GM18868 (cell line): ENCODE data around the gene OCLN.
"Not testable (repeated sequence)": the region's sequence is repeated elsewhere in the genome, so short reads cannot be mapped to it uniquely, and the experiment has no call there.

Source experiments
- ATAC-seq: cut with Tn5 transposase; IDR thresholded peaks from one replicate; pipeline ENCODE4 v1.9.1; 2021; ENCODE audit warnings: mild to moderate bottlenecking, moderate library complexity; ENCODE audit not compliant: unreplicated experiment

OCLN gene, protein sequence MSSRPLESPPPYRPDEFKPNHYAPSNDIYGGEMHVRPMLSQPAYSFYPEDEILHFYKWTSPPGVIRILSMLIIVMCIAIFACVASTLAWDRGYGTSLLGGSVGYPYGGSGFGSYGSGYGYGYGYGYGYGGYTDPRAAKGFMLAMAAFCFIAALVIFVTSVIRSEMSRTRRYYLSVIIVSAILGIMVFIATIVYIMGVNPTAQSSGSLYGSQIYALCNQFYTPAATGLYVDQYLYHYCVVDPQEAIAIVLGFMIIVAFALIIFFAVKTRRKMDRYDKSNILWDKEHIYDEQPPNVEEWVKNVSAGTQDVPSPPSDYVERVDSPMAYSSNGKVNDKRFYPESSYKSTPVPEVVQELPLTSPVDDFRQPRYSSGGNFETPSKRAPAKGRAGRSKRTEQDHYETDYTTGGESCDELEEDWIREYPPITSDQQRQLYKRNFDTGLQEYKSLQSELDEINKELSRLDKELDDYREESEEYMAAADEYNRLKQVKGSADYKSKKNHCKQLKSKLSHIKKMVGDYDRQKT

DNA sequence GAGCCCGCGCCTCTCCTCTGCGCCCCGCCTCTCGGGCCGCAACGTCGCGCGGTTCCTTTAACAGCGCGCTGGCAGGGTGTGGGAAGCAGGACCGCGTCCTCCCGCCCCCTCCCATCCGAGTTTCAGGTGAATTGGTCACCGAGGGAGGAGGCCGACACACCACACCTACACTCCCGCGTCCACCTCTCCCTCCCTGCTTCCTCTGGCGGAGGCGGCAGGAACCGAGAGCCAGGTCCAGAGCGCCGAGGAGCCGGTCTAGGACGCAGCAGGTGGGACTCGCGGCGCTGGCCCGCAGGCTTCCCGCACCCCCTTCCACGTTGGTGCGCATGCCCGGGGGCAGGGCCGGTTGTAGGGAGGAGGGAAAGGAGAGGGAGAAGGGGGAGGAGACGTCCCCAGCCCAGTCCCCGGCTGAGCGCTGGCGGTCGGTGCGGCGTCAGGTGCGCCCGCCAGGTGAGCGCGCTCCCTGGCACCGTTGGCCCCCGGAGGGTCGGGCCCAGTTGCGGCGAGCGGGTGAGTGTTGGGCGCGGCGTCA is at the start of gene OCLN:
Gene OCLN, plus strand, starts transcription at position 400 of the 532 bp plus-strand sequence. CDS start 11,455 bp downstream, outside the sequence.
- ATAC-seq: peak; percentile 76

DNA sequence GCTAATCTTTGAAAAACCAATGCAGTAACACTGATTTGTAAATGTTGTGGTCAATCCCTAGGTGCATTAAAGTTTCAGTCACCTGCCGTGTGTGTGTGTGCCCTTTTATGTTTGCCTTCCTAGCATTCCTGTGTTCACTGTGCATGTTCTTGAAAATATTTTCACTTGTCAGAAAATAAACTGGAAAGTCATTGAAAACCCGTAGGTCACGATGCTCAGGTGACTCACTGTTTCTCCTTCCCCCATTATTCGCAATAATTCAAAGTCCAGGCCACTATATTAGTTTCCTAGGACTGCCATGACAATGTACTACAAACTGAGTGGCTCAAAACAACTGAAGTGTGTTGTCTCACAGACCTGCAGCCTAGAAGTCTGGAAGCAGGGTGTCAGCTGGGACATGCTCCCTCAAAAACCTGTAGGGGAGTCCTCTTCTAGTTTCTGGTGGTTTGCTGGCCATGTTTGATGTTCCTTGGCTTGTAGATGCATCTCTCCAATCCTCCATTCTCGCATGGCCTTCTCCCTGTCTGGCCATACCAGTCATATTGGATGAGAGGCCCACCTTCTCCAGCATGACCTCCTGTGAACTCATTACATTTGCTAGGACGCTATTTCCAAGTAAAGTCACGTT is 48.3 kb upstream of the OCLN start:
- no peak for ATAC-seq

DNA sequence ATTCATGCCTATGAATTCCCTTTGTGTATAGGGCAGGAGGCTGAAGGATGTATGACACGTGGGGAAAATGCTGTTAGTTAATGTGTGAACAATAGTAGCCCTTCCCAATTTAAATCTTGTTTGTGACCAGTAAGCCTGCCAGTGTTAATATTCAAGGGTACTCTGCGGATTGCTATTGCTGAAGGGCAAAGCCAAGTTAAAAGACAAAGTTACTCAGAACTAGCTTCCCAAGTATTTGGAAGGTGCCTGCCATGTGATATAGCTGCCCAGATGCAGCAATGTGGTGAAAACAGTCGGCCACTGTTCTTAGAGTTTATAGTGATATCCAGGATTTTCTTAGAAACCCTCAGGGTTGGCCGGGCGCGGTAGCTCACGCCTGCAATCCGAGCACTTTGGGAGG is 43.1 kb upstream of the OCLN start:
- no peak for ATAC-seq

DNA sequence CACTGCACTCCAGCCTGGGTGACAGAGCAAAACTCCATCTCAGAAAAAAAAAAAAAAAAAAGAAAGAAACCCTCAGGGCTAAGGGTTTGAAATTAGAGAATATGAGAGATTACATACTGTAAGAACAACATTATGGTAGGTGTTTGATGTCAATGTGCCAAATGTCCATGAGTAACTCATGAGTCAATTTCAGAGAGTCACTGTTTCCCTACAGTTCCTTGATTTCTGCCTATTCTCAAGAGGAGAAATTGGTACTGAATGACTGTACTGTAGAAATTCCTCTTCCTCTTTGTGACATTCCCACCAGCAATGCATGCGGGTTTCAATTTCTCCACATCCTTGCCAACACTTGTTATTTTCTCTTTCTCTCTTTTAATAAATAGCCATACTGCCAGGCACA is 42.5 kb upstream of the OCLN start:
- no peak for ATAC-seq

DNA sequence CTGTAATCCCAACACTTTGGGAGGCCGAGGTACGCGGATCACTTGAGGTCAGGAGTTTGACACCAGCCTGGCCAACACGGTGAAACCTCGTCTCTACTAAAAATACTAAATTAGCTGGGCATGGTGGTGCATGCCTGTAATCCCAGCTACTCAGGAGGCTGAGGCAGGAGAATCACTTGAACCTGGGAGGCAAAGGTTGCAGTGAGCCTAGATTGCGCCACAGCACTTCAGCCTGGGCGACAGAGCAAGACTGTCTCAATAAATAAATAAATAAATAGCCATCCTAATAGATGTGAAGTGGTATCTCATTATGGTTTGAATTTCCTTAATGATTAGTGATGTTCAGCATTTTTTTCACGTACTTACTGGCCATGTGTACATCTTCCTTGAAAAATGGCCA is 42.1 kb upstream of the OCLN start:
- not testable (repeated sequence) for ATAC-seq

DNA sequence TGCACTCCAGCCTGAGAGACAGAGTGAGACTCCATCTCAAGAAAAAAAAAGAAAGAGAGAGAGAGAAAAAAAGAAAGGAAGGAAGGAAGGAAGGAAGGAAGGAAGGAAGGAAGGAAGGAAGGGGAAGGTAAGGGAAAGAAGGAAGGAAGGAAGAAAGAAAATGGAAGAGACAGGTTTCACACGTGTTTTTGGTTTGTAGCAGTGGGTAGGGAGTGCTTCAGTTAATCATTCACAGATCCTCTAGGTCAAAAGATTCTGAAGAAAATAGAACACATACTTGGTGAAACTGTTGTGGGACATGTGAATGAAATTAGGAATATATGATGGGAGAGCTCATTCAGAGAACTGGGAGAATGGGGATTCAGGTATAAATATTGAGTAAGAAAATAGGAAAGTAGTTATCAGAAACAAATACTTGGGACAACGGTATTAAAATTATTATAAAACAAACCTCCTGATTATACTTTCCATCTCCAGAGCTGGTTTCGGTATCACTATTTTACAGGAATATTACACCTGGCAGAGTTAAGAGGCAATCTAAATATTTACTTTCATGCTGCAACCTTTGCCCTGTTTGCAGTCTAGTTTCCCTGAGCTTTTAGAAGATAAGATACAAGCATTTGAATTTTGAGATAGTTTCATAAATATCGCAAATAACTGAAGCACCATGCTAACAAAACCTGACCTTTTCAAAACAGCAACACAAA is 40.5 kb upstream of the OCLN start:
- no peak for ATAC-seq

DNA sequence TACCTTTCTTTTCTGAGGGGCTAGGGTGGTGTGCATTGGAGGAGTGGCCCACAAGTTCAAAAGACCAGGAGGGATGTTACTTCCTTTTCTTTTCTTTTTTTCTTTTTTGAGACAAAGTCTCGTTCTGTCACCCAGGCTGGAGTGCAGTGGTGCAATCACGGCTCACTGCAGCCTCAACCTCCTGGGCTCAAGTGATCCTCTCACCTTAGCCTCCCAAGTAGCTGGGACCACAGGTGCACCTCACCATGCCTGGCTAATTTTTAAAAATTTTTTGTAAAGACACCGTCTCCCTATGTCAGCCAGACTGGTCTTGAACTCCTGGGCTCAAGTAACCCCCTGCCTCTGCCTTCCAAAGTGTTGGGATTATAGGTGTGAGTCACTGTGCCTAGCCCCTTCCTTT is 39.1 kb upstream of the OCLN start:
- ATAC-seq: not testable (repeated sequence)

DNA sequence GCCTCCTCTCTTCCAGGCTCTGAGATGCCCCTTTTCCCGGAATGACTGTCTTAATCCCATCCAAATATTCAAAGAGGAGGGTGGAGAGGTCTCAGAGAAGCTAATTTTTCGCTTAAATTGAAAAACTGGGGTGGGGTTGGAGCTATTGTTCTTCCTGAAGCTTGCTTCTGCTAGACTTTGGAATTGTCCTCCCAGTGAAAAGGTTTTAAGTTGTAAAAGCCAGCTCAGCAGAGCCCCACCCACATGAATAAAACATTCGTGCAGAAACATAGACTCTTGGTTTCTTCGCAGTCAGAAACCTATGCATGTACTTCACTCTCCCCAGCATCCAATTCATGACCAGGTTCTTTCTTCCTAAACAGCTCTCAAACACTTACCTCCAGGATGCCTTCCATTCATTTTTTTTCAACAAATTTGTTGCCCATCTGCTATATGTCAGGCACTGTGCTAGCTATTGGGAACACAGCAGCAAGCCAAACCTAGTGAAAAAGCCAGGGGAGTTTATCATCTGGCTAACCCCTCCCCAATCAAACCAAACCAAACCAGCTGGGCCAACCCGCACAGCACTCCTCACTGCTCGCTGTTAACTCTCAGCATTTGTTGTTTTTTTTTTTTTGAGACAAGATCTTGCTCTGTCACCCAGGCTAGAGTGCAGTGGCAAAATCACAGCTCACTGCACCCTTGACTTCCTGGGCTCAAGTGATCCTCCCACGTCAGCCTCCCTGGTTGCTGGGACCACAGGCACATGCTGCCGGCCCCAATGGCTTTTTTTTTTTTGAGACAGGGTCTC is 37.9 kb upstream of the OCLN start:
- ATAC-seq: no peak

DNA sequence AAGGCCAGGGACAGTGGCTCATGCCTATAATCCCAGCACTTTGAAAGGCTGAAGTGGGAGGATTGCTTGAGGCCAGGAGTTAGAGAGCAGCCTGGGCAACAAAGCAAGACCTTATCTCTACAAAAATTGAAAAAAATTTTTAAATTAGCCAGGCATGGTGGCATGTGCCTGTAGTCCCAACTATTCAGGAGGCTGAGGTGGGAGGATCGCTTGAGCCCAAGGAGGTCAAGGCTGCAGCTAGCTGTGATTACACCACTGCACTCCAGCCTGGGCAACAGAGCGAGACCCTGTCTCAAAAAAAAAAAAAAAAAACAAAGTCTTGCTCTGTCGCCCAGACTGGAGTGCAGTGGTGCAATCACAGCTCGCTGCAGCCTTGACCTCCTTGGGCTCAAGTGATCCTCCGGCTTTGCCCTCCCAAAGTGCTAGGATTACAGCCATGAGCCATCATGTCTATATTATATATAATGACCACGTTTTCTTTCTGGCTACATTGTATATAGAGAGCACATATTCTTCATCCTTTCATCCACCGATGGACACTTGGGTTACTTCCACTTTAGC is 37.1 kb upstream of the OCLN start:
- ATAC-seq: not testable (repeated sequence)

DNA sequence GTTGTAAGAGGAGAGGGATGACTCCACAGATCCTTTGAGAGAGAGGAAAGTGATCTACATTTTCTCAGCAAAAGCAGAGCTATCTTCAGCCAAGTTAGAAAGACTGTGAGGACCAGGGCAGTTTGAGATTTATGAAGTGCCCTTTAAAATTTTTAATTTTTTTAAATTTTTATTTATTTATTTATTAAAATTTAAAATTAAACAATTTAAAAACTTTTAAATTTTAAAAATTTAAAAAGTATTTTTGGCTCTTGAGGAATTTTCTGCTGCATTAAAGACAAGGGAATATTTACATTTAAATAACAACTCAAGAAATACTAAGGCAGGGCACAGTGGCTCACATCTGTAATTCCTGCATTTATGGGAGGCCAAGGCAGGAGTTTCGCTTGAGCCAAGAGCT is 30.4 kb upstream of the OCLN start:
- ATAC-seq: no peak

DNA sequence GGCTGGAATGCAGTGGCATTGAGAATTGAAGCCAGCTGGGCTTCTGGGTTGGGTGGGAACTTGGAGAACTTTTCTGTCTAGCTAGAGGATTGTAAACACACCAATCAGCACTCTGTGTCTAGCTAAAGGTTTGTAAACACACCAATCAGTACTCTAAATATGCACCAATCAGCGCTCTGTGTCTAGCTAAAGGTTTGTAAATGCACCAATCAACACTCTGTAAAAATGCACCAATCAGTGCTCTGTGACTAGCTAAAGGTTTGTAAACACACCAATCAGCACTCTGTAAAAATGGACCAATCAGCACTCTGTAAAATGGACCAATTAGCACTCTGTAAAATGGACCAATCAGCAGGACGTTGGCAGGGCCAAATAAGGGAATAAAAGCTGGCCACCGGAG is 26.2 kb upstream of the OCLN start:
- not testable (repeated sequence) for ATAC-seq

DNA sequence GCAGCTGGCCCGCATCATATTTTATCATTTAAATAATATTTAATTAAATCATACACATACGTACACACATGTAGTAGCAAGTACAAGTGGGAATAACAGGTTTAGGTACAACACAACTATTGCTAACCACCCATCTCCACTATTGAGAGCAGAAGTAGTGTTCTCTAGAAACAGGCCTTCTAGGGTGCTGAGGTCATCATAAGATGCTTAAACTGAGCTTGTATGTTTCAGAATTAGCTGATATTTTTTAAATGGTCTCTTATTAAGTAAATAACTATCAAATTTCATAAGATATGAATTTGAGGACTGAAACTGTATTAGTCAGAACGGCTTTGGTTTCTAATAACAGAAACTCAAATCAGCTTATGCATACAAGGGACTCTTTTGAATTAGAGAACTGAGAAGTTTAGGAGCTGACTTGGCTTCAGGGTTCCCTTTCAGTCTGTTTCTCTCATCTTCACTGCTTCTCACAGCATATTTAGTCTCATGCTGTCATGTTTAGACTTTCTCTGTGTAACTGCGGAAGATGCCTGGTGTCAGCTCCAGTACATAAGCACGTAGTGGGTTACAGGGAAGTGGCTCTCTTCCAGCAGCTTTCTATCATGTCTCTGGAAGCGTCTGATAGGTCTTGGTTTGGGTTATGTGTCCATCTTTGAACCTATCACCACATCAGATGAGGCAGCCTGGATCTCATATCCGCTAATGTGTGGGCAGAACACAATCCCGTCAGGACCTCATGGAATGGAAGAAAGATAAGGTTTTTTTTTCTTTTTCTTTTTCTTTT is 25.0 kb upstream of the OCLN start:
- ATAC-seq: peak; percentile 95

DNA sequence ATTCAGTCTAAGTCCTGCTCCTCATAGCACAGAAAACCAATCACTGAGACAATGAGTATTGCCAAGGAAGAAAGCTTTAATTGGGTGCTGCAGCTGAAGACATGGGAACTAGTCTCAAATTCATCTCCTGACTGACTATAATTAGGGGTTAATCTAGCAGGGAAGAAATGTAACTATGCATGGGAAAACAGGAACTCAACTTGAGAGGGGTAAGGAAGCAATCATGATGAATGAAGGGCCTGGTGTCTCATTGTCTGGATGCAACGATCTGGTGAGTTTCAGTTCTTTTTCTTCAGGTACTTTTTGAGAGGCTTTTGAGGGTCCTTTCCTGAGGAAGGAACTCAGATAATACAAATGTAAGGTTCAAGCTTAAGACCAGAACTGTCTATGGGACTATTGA is 24.0 kb upstream of the OCLN start:
- no peak for ATAC-seq

DNA sequence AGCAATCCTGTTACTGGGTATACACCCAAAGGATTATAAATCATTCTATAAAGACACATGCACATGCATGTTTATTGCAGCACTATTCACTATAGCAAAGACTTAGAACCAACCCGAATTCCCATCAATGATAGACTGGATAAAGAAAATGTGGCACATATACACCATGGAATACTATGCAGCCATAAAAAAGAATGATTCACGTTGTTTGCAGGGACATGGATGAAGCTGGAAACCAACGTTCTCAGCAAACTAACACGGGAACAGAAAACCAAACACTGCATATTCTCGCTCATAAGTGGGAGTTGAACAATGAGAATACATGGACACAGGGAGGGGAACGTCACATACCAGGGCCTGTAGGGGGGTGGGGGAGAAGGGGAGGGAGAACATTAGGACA is 21.1 kb upstream of the OCLN start:
- ATAC-seq: not testable (repeated sequence)

DNA sequence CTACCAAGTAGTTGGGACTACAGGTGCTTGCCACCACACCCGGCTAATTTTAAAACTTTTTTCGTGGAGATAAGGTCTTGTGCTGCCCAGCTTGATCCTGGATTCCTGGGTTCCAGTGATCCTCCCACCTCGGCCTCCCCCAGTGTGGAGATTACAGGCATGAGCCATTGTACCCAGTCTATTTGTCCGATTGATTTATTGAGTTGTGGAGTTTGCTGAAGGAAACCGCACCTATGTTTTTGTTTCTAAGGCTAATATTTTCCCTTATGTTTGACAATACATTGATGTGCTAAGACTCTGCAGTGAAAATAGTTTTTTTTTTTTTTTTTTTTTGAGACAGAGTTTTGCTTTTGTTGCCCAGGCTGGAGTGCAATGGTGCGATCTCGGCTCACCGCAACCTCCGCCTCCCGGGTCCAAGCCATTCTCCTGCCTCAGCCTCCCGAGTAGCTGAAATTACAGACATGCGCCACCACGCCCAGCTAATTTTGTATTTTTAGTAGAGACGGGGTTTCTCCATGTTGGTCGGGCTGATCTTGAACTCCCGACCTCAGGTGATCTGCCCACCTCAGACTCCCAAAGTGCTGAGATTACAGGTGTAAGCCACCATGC is 20.0 kb upstream of the OCLN start:
- not testable (repeated sequence) for ATAC-seq

DNA sequence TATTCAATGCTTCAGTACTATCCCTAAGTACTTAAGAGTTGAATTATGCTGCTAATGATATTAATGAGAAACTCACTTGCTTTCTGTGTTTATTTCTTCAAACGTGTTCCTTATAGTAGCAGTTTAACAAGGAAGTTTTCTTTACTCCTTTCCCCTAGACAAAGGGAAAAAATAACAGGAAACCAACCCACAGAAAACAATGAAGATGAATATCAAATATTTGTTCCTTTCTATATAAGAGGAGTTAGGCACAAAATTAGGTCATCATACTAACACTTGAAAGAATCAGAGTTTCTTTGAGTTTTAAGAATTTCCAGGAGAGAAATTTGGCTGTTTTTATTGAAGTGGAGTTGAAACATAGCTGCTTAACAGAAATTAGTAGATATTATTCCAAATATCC is 15.4 kb upstream of the OCLN start:
- no peak for ATAC-seq

DNA sequence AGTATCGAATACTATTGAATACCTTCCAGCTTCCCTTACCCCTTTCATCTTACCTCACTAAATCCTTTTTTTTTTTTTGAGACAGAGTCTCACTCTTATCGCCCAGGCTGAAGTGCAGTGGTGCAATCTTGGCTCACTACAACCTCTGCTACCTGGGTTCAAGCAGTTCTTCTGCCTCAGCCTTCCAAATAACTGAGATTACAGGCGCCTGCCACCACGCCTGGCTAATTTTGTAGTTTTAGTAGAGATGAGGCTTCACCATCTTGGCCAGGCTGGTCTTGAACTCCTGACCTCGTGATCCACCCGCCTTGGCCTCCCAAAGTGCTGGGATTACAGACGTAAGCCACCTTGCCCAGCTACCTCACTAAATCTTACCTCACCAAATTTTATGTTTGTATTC is 14.3 kb upstream of the OCLN start:
- ATAC-seq: not testable (repeated sequence)

DNA sequence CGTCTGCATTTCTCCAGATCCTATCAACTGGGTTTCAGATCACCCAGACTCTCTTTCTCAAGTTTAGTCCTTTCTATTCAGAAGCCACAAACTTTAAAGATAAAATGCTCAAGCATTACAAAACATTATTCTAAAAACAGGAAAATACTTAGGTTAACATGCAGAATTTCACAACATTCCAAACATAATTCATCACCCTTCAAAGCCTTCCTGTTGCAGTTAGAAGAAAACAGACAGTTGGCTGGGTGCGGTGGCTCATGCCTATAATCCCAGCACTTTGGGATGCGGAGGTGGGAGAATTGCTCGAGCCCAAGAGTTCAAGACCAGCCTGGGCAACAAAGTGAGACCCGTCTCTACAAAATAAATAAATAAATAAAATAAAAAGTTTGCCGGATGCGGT is 7.7 kb upstream of the OCLN start:
- ATAC-seq: no peak

DNA sequence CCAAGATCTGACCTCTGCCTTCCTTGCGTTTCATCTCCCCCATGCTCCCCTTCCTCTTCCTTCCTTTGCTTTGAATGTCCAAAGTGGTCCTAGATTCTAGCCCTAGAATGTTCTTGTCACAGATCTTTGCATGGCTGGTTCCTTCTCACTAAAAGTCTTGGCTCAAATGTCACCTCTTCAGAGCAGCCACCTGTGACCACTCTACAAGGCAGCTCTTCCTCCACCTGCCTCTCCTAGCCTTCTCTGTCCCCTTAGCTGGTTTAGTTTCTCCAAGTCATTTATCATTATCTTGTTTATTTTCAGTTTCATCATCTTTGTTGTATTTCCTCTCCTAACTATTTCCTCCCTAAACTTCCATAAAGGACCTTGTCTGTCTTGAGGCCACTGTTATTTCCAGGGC is 7.1 kb upstream of the OCLN start:
- no peak for ATAC-seq
